Erythroblast (primary cell): ENCODE data around the gene SULT1C3.

Experiments used
- GATA1 ChIP-seq: IDR thresholded peaks from 2 replicates; pipeline ENCODE4 v1.6.1; 2011; ENCODE audit warnings: low read depth, mild to moderate bottlenecking, control low read depth, low read length, moderate library complexity
- POLR2A ChIP-seq: IDR thresholded peaks from 2 replicates; pipeline ENCODE4 v1.6.1; 2011; ENCODE audit warnings: mild to moderate bottlenecking, low read length

GRCh38 chr2:108228537-108228936 is 11.2 kb upstream of the SULT1C3 start:
- no peak for TF ChIP-seq POLR2A
- no peak for TF ChIP-seq GATA1
